Embryonic facial prominence (tissue), 1 donor: ENCODE data around the gene COX20.
A peak's percentile ranks its signal among the peaks of the same experiment; 100 is the strongest.

Experiments used
- DNase-seq: peaks from one replicate; pipeline ENCODE4 v3.0.0-alpha.2; 2016; ENCODE audit errors: extremely low spot score

Gene COX20

DNA sequence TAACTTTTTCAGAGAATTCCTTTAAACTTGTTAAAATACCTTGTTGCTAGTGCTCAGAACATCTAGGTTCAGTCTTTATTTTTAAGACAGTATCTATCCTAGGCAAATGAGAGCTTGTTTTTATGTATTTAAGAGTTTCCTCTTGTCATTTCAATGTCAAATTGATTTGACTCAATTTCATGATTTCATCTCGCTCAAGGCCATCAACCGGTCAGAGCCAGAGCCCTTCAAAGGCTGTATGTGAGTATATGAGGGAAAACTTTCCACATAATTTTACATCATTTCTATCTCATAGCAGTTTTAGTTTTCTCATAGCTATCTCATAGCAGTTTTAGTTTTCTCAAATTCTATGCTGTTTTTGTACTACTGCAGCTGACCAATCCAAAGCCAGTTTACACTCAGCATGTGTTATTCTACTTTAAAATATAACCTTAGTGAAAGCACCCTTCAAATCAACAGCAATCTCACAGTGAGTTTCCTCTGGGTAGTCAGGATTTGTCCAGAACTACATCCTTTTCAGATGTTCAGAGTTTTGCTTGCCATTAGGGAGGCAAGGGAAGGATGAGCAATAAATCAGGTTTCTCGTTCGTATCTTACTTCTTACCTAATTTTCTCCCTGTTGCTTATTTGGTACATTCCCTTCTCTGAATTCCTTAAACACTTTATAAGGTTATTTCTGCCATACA is 16.2 kb downstream of the COX20 start:
- DNase-seq = no peak

DNA sequence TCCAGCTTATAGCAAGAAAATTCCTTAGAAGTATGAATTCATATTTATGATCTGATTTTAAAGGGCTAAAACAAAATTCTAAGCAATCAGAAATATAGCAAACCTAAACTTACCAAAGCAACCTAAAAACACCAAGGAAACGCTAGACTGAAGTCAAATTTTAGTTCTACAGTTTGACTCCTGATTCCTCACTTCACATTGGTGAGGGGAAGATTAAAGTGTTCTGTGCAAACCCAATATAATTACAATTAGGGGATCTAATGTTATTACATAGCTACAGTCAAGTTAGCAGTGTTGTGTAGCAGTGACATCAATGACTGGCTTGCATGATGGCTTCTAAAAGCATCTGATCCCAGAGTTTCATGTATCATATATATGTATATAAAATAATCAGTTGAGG is 17.2 kb downstream of the COX20 start:
- DNase-seq = no peak

DNA sequence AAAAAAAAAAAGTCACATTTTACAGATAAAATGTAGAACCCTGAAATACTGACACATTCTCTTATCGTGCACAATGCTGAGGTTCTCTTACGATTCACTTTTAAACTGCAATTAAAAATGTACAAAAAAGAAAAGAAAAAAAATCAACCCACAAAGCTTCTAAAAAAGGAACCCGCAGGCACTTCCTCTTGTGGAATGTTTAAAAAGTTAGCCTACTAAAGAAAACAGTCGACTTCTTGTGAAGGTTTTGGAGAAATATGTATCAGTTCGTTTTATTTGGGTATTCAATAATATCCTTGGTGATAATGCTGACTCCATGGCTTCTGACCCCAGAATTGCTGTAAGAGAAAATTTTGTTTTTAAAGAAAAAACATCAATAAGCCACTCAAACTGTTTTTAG is 18.7 kb downstream of the COX20 start:
- no peak for DNase-seq

DNA sequence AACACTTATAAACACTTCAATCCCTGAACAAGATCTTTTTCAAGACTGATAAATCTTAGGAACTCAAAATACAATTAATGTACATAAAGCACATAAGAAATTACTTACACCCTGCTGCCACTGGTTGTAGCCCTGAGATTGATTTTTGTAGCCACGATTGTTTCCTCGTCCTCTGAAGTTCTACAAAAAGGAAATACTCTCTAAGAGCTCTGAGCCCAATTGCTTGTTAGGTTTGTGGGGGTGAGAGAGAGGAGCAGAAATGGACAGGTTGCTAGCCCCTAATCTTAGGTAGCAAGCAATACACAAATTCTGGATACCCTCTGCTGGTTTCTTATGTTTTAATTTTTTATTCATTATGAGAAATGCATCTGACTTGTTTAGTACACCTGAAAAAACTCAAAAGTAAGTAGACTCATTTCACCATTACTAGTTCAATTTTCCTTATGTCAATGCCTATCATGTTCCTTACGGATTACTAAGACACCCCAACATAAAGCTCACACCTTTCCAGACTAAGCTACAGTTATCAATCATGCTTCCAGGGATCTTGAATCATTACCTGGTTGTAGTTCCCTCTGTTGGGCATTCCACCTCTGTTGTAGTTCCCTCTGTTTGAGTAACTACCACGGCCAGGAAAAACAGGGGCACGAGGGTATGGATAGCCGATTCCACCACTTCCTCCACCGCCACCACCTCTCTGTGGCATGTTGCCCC is 19.6 kb downstream of the COX20 start:
- no peak for DNase-seq

DNA sequence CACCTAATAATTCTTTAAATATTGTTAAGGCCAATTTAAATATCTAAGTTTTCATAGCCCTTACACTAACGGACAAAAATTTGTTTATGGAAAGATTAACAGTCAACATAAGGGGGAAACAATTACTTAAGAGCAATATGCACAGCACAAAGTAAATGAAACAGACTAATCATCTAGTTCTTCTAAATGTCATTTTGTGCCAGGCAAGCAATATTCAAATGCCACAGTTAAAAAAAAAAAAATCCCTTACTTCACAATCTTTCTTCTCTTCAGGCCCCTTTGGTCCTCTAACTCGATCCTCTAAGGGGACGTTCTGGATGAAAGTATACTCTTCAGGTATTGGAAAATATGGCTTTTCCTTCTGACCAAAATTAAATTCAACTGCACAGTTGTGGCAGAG is 22.3 kb downstream of the COX20 start:
- DNase-seq = no peak

DNA sequence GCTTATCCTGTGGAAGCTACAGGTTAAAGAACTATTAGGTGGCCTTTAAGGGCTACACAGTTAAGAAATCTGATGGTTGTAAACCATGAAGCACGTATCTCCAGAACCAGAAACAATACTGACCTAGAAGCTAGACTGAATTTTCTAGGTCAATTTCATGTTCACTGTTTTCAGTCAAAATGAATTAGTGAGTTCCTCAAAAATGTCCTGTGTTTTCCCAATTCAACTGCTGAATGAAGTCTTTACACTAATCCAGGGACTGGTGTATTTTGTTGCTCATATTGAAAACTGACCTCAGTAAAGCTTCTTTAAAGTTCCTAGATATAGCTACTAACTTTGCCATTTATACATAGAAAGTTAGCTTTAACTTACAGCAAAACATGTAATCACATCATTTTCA is 22.9 kb downstream of the COX20 start:
- DNase-seq = no peak

DNA sequence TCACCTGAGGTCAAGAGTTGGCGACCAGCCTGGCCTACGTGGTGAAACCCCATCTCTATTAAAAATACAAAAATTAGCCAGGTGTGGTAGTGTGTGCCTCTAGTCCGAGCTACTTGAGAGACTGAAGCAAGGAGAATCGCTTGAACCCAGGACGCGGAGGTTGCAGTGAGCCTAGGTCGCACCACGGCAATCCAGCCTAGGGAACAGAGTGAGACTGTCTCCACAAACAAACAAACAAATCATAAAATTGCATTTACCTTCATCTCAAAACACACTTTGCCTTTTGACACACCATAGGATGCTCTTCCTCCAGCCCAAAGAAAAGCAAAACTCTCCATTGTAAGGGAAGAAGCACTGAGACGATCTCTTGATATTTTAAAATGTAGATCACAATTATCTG is 24.6 kb downstream of the COX20 start:
- DNase-seq = no peak

DNA sequence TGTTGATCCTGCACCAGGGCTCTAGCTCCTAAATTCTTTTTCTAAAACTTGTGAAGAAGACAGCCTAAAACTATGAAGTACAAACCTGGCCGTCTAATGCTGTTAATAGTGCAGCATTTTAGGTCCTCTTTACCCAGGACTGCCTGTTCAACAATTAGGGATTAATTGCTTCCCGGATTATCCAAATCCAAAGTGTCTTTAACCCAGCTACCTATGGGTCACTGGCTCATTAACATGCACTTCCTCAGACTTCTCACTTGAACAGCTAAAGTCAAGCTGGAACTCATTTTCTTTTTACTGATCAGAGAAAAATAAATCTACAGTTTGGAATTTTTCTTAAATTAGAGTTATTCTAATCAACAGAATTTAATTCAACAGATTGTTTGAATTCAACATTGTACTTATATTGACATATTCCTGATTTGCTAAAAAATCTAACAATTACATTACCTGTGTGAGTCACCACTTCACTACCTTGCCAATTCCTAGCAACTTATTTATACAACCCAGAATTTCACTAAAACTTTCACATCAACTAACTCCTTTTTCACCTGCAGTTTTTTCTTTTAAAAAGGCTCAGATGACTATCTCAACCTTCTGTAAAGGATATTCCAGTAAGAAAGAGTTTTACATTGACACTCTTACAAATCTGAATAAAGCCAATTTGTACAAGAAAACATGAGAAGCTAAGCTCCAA is 25.6 kb downstream of the COX20 start:
- DNase-seq = no peak

DNA sequence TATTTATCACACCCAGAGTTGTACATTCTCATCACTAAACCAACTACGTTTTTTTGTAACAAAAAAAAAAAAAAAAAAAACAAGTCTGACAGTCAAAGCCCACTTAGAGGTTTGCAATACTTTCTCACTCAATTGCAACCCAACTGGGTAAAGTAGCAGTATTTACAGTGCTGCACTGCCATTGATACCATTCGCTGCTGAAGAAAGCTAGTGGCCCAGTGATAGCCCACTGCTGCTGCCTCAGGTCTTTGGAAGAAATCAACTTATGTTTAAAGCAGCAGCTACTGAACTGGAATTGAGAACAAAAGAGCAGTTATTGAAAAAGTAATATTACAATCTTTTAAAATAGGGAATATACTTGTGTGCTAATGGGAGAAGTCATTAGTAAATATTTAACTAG is 26.2 kb downstream of the COX20 start:
- DNase-seq = no peak

DNA sequence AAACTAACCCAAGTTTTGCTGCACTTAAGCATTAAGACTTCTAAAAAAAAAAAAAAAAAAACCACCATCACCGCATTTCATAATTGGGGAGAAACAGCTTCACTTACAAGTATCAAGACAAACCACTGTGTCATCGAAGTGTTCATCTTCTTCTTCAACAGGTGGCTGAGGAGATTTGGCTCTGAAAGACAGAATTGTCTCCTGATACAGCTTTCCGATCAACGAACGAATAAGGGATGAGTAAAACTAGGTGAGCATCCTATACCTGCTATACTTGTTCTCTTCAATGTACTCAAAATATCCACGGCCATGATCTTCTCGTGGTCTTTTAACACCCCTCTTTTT is 26.9 kb downstream of the COX20 start:
- DNase-seq = no peak

DNA sequence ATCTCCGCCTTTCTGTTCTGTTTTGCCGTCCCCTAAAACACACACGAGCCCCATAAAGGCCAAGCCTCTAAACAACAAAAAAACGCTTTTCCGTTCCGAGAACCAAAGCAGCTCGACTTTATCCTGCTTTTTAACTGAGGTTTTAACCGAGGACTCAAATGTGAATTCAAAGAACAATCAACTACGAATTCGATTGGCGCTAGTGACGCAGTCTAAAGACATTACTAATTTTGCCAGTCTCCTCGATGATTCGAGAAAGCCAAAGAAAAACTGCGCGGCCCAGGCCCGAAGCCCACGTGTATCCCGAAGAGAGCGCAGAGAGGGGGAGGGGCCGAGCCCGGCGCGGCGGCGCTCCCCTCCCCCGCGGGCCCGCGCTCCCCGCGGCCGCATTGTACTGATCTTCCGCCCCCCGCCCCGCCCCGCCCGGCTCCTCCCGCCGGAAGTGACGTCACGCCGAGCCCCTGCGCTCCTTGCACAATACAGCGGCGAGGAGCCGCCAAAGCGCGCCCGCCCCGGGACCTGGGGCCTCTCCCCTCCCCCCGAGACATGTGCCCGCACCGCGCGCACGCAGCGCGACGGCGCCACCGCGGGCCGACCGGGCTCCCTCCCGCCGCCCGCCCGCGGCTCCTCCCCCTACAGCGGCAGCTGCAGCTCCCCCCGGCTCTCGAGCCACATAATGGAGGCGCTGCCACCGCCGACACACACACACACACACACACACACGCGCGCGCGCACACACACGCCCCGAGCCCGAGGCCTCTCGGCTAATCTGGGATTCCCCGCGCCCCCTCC is 27.4 kb downstream of the COX20 start:
- peak; percentile 81 for DNase-seq

DNA sequence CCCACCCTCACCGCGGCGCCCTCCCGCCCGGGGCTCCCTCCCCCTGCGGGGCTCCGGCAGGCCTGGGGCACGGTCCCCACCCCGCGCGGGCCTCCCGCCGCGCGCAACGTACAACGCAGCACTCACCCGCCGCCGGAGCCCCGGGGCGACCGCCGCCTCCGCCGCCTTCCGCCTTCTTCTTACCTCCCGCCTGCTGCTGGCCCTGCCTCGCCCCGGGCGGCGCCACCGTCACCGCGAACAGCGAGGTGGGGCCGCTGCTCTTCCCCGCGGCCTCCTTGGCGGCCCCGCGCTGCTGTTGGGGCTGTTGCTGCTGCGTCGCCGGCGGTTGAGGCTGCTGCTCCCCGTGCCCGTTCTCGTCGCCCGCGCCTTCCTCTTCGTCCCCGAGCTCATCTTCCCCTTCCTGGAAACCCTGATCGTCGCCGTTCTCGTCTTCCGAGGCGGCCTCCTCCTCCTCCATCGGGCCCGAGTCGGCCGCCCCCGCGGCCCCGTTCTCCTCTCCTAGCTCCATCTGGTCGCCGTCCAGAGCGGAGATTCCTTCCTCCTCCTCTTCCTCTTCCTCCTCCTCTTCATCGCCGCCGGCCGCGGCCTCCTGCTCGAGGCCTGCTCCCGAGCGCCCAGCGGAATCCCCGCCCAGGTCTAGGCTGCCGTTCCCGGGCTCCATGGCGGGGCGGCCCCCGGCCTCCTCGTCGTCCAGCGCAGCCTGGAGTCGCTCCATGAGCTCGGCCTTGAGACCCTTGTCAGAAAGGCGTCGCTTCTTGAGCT is 28.2 kb downstream of the COX20 start:
- DNase-seq = no peak

DNA sequence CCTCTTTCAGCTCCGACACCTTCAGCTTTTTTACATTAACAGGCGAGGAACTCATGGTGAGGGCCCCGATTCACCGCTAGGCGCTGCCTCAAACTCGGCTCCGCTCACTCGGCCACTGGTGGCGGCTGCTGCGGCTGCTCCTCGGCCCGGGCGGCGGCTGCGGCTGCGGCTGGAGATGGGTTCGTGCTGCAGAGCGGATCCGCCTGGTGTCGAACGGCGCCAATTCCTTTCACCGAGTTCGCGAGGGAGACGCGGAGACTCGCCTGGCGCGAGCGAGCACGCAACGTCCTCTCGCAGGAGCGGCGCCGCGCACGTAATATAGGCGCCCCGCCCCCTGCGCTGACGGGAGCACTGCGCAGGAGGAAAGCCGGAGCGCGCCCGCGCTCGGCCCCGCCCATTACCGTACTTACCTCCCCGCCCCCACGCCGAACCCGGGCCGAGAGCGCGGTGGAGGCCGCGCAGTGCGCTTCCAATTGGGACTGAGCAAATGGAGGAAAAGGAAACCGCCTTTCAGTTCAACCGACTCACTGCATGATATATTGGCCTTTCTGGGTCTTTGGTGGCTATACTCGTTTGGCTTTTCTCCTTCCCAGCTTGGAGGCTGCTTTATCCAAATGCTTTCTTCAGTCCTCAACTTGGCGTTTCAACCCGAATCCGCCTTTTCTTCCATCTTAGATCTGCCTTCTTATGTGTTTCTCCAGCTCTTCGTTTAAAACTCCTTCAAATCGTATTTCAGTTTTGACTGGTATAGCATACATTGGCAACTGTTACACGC is 29.0 kb downstream of the COX20 start, which contains the start of gene HNRNPU:
Gene HNRNPU, minus strand, starts transcription at position 291 of the 775 bp plus-strand sequence. Its CDS starts 236 bp downstream, at position 55.
- peak; percentile 97 for DNase-seq

DNA sequence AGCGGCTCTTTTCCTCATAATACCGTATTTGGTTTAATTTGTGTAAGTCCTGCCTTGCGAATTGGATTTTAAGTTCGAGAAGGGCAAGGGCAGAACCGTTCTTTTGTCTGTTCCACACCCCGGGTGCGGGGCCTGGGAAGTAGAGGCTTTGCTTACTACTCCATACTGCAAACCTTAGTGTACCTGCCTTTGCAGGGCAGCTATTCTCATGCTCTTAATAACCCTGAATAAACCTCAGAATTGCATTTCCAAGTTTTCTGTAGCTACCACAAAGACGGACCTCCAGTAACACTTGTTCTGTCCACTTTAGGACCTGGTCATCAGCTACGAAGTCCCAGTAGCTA is 29.5 kb downstream of the COX20 start:
- no peak for DNase-seq

DNA sequence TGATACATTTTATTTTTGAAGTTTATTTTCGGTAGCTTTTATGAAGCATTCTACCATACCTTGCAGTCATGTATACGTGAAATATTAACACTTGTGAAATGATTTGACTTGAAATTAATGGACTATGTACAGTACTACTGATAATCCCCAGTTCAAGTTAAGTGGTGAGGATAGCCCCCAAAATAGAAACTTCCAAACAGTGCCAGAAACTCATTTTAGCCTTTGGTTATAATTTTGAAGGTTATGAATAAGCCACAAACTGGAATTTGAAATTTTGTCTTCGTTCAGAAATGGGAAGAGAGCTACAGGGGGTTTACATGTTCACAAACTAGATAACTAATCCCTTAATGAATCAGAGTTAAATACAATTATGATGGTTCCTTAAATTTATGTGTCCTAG is 30.4 kb downstream of the COX20 start:
- no peak for DNase-seq

DNA sequence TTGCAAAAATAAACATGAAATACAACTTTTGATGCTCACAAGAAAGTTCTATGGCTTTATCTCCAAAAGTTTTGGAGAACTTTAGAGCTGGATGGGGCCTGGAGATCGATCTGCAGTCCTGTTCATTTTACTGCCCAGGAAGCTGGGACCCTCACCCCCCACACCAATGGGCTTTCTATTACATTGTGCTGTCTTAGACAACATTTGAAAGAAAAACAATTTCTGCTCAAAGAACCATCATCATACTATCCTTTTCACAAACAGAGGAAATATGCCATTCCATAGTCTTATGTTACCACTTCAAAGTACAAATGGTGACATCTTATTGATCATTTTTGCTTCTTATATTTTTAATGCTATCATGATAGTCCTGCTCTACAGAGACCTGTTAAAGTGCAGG is 30.9 kb downstream of the COX20 start:
- DNase-seq = no peak

DNA sequence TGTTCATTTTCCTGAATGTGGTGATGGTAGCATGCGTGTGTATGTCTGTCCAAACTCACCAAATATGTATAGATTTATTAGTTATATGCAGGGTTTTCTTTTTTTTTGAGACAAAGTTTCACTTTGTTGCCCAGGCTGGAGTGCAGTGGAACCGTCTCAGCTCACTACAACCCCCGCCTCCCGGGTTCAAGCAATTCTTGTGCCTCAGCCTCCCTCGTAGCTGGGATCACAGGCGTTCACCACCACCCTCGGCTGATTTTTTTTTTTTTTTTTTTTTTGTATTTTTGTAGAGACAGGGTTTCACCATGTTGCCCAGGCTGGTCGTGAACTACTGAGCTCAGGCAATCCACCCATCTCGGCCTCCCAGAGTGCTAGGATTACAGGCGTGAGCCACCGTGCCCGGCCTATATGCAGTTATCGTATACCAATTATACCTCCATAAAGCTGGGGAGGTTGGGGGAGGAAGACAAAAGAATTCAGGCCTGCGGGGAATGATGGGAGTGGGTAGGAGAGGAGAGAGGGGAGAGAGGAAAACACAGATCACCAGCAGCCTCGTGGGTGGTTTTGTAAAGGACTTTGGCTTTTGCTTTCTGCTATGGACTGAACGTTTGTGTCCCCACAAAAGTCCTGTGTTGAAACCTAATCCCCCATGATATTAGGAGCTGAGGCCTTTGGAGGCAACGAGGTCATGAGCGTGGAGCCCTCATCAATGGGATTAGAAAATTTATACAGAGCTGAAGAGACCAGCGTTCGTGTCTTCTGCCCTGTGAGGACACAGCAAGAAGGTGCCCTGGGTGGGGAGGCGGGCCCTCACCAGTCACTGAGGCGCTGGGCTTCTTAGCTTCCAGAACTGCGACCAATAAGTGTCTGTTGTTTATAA is 33.3 kb downstream of the COX20 start:
- no peak for DNase-seq

DNA sequence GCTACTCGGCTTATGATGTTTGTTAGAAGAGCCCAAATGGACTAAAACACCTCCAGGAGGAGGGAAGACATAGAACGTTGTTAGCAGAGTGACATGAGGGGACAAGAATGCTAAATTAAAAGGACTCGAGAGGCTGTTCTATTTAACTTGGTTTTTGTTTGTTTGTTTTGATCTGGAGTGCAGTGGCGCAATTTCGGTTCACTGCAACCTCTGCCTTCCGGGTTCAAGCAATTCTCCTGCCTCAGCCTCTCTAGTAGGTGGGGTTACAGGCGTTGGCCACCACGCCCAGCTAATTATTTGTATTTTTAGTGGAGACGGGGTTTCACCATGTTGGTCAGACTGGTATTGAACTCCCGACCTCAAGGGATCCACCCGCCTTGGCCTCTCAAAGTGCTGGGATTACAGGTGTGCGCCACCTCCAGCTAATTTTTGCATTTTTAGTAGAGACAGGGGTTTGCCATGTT is 33.9 kb downstream of the COX20 start:
- DNase-seq = no peak

DNA sequence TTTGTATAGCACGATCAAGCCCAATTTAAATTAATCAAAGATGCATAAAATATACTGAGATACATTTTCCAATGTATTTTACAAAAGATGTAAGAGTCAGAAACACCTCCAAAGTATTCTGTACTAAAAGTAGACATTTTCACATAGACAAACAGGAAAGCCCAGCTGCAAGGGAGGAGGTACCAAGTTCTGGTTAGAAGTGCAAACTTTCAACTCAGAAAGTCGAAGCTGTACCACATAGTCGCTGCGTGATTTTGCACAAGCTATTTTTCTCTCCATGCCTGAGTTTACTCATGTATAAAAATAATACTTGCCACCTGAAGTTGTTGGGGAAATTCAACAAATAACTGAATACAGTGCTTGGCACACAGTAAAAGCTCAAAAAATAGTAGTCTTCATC is 34.5 kb downstream of the COX20 start:
- no peak for DNase-seq
